ENCODE measurements around the gene ZBTB3.

DNA sequence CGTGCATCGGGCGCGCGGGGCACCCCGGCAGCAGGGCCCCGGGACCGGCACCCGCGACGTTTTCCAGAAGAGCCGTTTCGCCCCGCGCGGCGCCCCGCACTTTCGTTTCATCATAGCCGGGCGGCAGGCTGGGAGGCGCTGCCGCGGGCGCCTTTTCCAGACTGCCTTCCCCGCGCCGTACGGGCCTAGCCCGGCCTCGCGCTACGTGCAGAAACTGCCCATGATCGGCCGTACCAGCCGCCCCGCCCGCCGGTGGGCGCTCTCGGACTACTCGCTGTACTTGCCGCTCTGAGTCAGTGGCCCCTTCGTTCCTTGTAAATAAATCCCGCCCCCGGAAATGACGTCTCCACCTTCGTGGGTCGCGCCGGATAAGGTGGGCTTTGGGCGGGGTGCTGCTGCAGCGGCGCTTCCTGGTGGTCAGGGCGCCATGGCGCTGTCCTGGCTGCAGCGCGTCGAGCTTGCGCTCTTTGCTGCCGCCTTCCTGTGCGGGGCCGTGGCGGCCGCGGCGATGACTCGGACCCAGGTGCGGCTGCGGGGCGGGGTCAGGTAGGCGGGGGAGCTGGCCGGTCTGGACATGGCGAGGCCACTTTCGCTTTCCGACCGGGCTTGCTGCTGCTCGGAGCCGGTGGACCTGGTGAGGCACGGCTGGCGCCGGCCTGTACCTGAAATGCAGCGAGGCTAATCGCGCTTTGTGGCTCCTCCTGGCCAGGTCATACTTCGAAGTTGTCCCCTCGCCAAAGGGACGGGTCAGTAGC is 33.2 kb upstream of the ZBTB3 start, which contains the start of gene TMEM179B:
- TF ChIP-seq CTCF (IDR thresholded peaks at IDR 0.05) (peak; percentile 5 to 71 (median 59)), POLR2A (IDR thresholded peaks at IDR 0.05) (peak; percentile 93 to 98 (median 96))
